H1 (cell line): Measurements from ENCODE around the gene ZBTB4. TPM values are rescaled to one million over a fixed set of nuclear protein-coding genes. Genes with fewer than 3 reads are reported as not detected.

ENCODE experiments used
- SP1 ChIP-seq: IDR thresholded peaks from 2 replicates; pipeline ENCODE4 v1.6.1; 2011; ENCODE audit warnings: low read depth, low read length
- polyA plus RNA-seq, 7 experiments: library from polyadenylated mRNA; depleted of rRNA in 3 of 7; stranded (reverse) in 5 of 7; unstranded in 2 of 7; fragments of >200 nt in 5 of 7; fragments of 200-250 nt in 2 of 7; gene quantifications; 1 replicate in 5 of 7; 2 replicates in 1 of 7; 4 replicates in 1 of 7; pipeline versions ENCODE4 v1.2.1 to v1.2.3, GENCODE V29; 2011 to 2013; ENCODE audit warnings: missing spikeins in 2 of 7, mixed read lengths in 2 of 7
- total RNA-seq: library from RNA; stranded (reverse); fragmentation: NEBNext Ultra II Directional; extraction: Animal tissue kit (Norgen Biotek cat#: 25700); gene quantifications from 2 replicates; pipeline ENCODE4 v1.2.1, GENCODE V29; 2021

ZBTB4 gene
- total and polyA plus RNA-seq, 2 of the 8 experiments (the other 6 are each of a cell fraction or from before 2014, with no cell fraction given): 5.9 to 10.1 TPM

DNA sequence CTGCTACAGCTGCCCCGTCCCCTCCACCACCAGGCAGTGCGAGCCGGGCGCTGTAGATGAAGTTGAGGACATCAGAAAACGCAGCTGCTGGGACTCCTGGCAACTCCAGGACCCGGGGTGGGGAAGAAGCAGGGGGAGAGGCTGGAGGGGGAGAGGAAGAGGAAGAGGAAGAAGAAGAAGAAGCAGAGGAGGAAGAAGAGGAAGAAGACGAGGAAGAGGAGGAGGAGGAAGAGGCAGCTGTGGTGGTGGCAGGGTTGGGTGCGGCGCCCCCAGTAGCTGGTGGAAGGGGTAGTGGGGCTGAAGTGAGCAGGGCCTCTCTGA lies 13.2 kb downstream of the ZBTB4 start (continued):
- no peak for TF ChIP-seq SP1
